Measurements from ENCODE around the gene LRRC32.

LRRC32 gene

GRCh38 chr11:76661834-76662434 is 8.6 kb downstream of the LRRC32 start:
- no peak for DNase-seq

- no peak for DNase-seq
Observed at GRCh38 chr11:76661306-76661751, 9.2 kb downstream of the LRRC32 start.

- DNase-seq = no peak
Observed at GRCh38 chr11:76660533-76661305, 9.8 kb downstream of the LRRC32 start.

GRCh38 chr11:76659672-76660532 is 10.6 kb downstream of the LRRC32 start:
- DNase-seq = no peak

GRCh38 chr11:76658651-76659650 is 11.6 kb downstream of the LRRC32 start:
- DNase-seq = no peak

GRCh38 chr11:76658231-76658630 is 12.3 kb downstream of the LRRC32 start:
- no peak for DNase-seq

GRCh38 chr11:76657187-76658170 is 13.1 kb downstream of the LRRC32 start:
- DNase-seq = no peak

GRCh38 chr11:76656571-76657081 is 13.9 kb downstream of the LRRC32 start:
- DNase-seq = no peak

- no peak for DNase-seq
Observed at GRCh38 chr11:76656050-76656531, 14.5 kb downstream of the LRRC32 start.

GRCh38 chr11:76655501-76656049 is 15.0 kb downstream of the LRRC32 start:
- no peak for DNase-seq

GRCh38 chr11:76654980-76655379 is 15.6 kb downstream of the LRRC32 start:
- DNase-seq = no peak

- no peak for DNase-seq
Observed at GRCh38 chr11:76654298-76654851, 16.2 kb downstream of the LRRC32 start.

- DNase-seq = no peak
Observed at GRCh38 chr11:76653674-76654284, 16.8 kb downstream of the LRRC32 start.

GRCh38 chr11:76653012-76653673 is 17.4 kb downstream of the LRRC32 start:
- no peak for DNase-seq

- no peak for DNase-seq
Observed at GRCh38 chr11:76649851-76650372, 20.6 kb downstream of the LRRC32 start.

- no peak for DNase-seq
Observed at GRCh38 chr11:76649011-76649410, 21.5 kb downstream of the LRRC32 start.

- DNase-seq = no peak
Observed at GRCh38 chr11:76648061-76648460, 22.5 kb downstream of the LRRC32 start.

- DNase-seq = no peak
Observed at GRCh38 chr11:76646882-76647534, 23.5 kb downstream of the LRRC32 start.

Measured in activated CD4-positive, CD25-positive, alpha-beta regulatory T cell (primary cell).